Natural killer cell (primary cell): ENCODE data around the gene PPP1R3E. TPM values are rescaled to one million over a fixed set of nuclear protein-coding genes. Genes with fewer than 3 reads are reported as not detected.

Experiments
- ATAC-seq, 3 donors: fragments of 150-1000 bp in 2 of 3; fragments of 200-7000 bp in 1 of 3; cut with Tn5 transposase; 1 replicate in 1 of 3; 2 replicates in 2 of 3; pipeline ENCODE4 v1.10.0; 2021; ENCODE audit warnings: mild to moderate bottlenecking in 2 of 3, moderate library complexity in 2 of 3
- DNase-seq, 2 donors: peaks; one replicate each; pipeline versions ENCODE4 v3.0.0 to v3.0.0-alpha.2; 2013 to 2021; ENCODE audit warnings: mixed read lengths in 1 of 2
- H3K27ac ChIP-seq: one replicate; pipeline ENCODE4 v1.5.1; 2013; ENCODE audit warnings: mild to moderate bottlenecking, low read length
- H3K27me3 ChIP-seq: one replicate; pipeline ENCODE4 v1.6.1; 2013; ENCODE audit warnings: low read length; ENCODE audit not compliant: control insufficient read depth, insufficient read depth
- H3K36me3 ChIP-seq: one replicate; pipeline ENCODE4 v1.6.1; 2013; ENCODE audit warnings: low read length; ENCODE audit not compliant: control insufficient read depth, insufficient read depth
- H3K4me1 ChIP-seq: one replicate; pipeline ENCODE4 v1.6.1; 2013; ENCODE audit warnings: low read length; ENCODE audit not compliant: control insufficient read depth, insufficient read depth
- H3K4me3 ChIP-seq: one replicate; pipeline ENCODE4 v1.5.1; 2013; ENCODE audit warnings: low read length
- H3K9me3 ChIP-seq: one replicate; pipeline ENCODE4 v1.6.1; 2013; ENCODE audit warnings: low read length; ENCODE audit not compliant: control insufficient read depth, insufficient read depth
- H3K27ac Mint-ChIP-seq, 2 donors: one replicate each; pipeline ENCODE4 v1.8.0; 2022; ENCODE audit warnings: mild to moderate bottlenecking in 2 of 2, mixed read lengths in 2 of 2, moderate library complexity in 1 of 2
- H3K27me3 Mint-ChIP-seq, 2 donors: one replicate each; pipeline ENCODE4 v1.8.0; 2022; ENCODE audit warnings: low read depth in 2 of 2, mixed read lengths in 2 of 2
- H3K36me3 Mint-ChIP-seq: one replicate; pipeline ENCODE4 v1.8.0; 2022; ENCODE audit warnings: mixed read lengths
- H3K4me1 Mint-ChIP-seq, 2 donors: one replicate each; pipeline ENCODE4 v1.8.0; 2022; ENCODE audit warnings: mixed read lengths in 2 of 2
- H3K4me3 Mint-ChIP-seq: one replicate; pipeline ENCODE4 v1.8.0; 2022; ENCODE audit warnings: mild to moderate bottlenecking, moderate library complexity, mixed read lengths
- H3K9me3 Mint-ChIP-seq, 2 donors: one replicate each; pipeline ENCODE4 v1.8.0; 2022; ENCODE audit warnings: mixed read lengths in 2 of 2
- WGBS: methylation state at CpG from one replicate; pipeline ENCODE4 v1.1.7; 2013; ENCODE audit warnings: missing lambda C conversion rate; ENCODE audit not compliant: insufficient coverage; 5-methylcytosine and 5-hydroxymethylcytosine counted together
- intact Hi-C: fragments of 100-400 bp; cut with micrococcal nuclease; formaldehyde crosslinking; loops from one replicate; pipeline ENCODE4 v1.14.2; 2022
- total RNA-seq, 4 donors: library from RNA; stranded (reverse); fragments of 120-200 nt in 1 of 4; gene quantifications; one replicate each; pipeline versions ENCODE4 v1.2.3 to v1.2.4, GENCODE V29; 2013 to 2022
- TF ChIP-seq, protein P1 (sequence below): fragments of 200-600 bp; IDR thresholded peaks from one replicate; pipeline ENCODE4 v1.8.0; 2022; ENCODE audit warnings: antibody characterized with exemption

The PPP1R3E gene
- total RNA-seq, 3 donors from 2014 or later (not counting 1 experiment from before 2014, with no cell fraction given): 13.2 to 27.8 (median 25.1) TPM

DNA sequence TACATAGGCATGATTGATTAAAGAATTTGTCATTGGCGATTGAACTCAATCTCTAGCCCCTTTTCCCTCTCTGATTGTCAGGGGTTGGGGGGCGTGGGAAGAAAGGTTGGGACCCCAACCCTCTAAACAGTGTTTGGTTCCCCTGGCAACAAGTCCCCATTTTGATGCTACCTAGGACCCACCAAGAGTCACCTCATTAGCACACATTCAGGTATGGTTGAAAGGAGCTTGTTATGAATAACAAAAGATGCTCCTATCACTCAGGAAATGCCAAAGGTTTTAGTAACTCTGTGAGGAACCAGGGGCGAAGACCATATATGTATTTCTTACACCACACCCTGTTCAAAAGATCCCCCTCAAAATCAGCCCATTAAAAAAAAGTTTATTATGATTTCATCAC lies 50.7 kb downstream of the PPP1R3E start:
- H3K9me3 Mint-ChIP-seq: no peaks in the 10 kb centered on the region
- no peaks in the 10 kb centered on the region for H3K4me1 Mint-ChIP-seq
- TF ChIP-seq, protein P1, sequence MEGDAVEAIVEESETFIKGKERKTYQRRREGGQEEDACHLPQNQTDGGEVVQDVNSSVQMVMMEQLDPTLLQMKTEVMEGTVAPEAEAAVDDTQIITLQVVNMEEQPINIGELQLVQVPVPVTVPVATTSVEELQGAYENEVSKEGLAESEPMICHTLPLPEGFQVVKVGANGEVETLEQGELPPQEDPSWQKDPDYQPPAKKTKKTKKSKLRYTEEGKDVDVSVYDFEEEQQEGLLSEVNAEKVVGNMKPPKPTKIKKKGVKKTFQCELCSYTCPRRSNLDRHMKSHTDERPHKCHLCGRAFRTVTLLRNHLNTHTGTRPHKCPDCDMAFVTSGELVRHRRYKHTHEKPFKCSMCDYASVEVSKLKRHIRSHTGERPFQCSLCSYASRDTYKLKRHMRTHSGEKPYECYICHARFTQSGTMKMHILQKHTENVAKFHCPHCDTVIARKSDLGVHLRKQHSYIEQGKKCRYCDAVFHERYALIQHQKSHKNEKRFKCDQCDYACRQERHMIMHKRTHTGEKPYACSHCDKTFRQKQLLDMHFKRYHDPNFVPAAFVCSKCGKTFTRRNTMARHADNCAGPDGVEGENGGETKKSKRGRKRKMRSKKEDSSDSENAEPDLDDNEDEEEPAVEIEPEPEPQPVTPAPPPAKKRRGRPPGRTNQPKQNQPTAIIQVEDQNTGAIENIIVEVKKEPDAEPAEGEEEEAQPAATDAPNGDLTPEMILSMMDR: no peak
- no peak for DNase-seq
- intact Hi-C loops: no loop called here
- no peaks in the 10 kb centered on the region for H3K4me1 ChIP-seq
- peaks cover 8 to 25% of the 10 kb centered on the region in 2 donors for H3K27me3 Mint-ChIP-seq
- no peak overlapping the region for H3K4me3 Mint-ChIP-seq
- no peaks in the 10 kb centered on the region for H3K36me3 Mint-ChIP-seq
- no peak overlapping the region for H3K27ac Mint-ChIP-seq
- 40% methylated on average over 1 of the region's 3 CpGs for WGBS
- no peak for ATAC-seq
- no peaks in the 10 kb centered on the region for H3K27me3 ChIP-seq
- H3K4me3 ChIP-seq: no peak overlapping the region
- no peaks in the 10 kb centered on the region for H3K36me3 ChIP-seq
- no peak overlapping the region for H3K27ac ChIP-seq
- H3K9me3 ChIP-seq: no peaks in the 10 kb centered on the region

DNA sequence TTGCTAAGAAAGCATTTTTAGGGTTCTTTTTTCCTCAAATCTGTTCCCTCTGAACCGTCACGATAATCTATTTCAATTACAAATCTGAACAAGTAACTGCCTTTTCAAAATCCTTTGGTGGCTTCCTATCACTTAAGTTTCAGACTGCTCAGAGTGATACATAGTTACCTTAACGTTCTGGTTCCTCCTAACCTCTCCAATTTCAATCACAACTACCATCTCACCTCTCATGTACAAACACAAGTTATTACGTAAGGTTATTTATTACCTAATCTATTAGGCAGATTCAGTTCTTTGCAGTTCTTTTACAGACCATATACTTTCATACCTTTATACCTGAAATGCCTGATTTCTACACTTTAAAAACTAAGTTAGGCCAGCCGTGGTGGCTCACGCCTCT lies 52.8 kb downstream of the PPP1R3E start:
- H3K4me3 ChIP-seq: no peak overlapping the region
- no peaks in the 10 kb centered on the region for H3K9me3 ChIP-seq
- TF ChIP-seq, protein P1: no peak
- Mint-ChIP-seq H3K27me3 (peaks cover 8 to 25% of the 10 kb centered on the region in 2 donors), H3K9me3 (no peaks in the 10 kb centered on the region), H3K4me3 (no peak overlapping the region), H3K27ac (no peak overlapping the region), H3K36me3 (no peaks in the 10 kb centered on the region), H3K4me1 (no peaks in the 10 kb centered on the region)
- no peaks in the 10 kb centered on the region for H3K27me3 ChIP-seq
- no peak for ATAC-seq
- intact Hi-C loops: no loop called here
- no peak for DNase-seq
- no peak overlapping the region for H3K27ac ChIP-seq
- no peaks in the 10 kb centered on the region for H3K36me3 ChIP-seq
- H3K4me1 ChIP-seq: no peaks in the 10 kb centered on the region
- WGBS: 91% methylated on average over 6 of the region's 6 CpGs

DNA sequence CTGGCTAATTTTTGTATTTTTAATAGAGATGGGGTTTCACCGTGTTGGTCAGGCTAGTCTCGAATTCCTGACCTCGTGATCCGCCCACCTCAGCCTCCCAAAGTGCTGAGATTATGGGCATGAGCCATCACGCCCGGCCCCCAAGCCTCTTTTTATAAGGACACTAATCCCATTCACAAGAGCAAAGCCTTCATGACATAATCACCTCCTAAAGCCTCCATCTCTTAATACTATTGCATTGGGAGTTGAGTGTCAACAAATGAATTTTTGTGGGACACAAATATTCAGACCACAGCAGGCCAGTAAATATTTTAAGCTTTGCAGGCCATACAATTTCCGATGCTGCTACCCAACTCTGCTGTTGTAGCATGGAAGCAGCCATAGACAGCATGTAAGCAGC lies 54.1 kb downstream of the PPP1R3E start:
- no peak for ATAC-seq
- Histone ChIP-seq H3K9me3 (no peaks in the 10 kb centered on the region), H3K4me3 (no peak overlapping the region), H3K27ac (no peak overlapping the region), H3K27me3 (no peaks in the 10 kb centered on the region), H3K36me3 (no peaks in the 10 kb centered on the region), H3K4me1 (no peaks in the 10 kb centered on the region)
- Mint-ChIP-seq H3K27me3 (peaks cover 8 to 22% of the 10 kb centered on the region in 2 donors), H3K27ac (no peak overlapping the region), H3K9me3 (no peaks in the 10 kb centered on the region), H3K36me3 (no peaks in the 10 kb centered on the region), H3K4me3 (no peak overlapping the region), H3K4me1 (no peaks in the 10 kb centered on the region)
- WGBS: 92% methylated on average over 7 of the region's 7 CpGs
- no peak for DNase-seq
- TF ChIP-seq, protein P1: no peak
- intact Hi-C loops: no loop called here

Other genes with a start within 250 kb of the PPP1R3E start
- gene CDH24, start 245.3 kb downstream of the PPP1R3E start, total RNA-seq: 1 to 10 TPM; 1.9 to 4.9 (median 2.8) TPM
- 100 to 1,000 TPM; 321 to 395 (median 347) TPM for gene ACIN1, start 207.7 kb downstream of the PPP1R3E start, total RNA-seq
- gene C14orf119, start 207.4 kb downstream of the PPP1R3E start, total RNA-seq: 10 to 100 TPM; 10.6 to 19.0 (median 14.7) TPM
- gene CIROP, start 197.9 kb downstream of the PPP1R3E start, total RNA-seq: not detected
- not detected for gene CEBPE, start 183.6 kb downstream of the PPP1R3E start, total RNA-seq
- gene SLC7A8, start 119.2 kb downstream of the PPP1R3E start, total RNA-seq: 1 to 10 TPM in 2 of 3 donors, under 1 TPM in 1; 0.42 to 1.2 (median 1.0) TPM
- not detected for gene RNF212B, start 64.9 kb downstream of the PPP1R3E start, total RNA-seq
- gene HOMEZ, start 16.7 kb downstream of the PPP1R3E start, total RNA-seq: 10 to 100 TPM in 1 of 3 donors, 1 to 10 TPM in 2; 5.1 to 10.1 (median 7.0) TPM
- gene BCL2L2, start 4.0 kb upstream of the PPP1R3E start, total RNA-seq: 10 to 100 TPM; 13.8 to 25.3 (median 14.4) TPM
- gene PABPN1, start 18.6 kb upstream of the PPP1R3E start, total RNA-seq: 100 to 1,000 TPM; 226 to 261 (median 238) TPM
- under 1 TPM in 2 of 3 donors, not detected in 1; 0.28 to 1.00 TPM for gene SLC22A17, start 50.0 kb upstream of the PPP1R3E start, total RNA-seq
- not detected for gene EFS, start 62.3 kb upstream of the PPP1R3E start, total RNA-seq
- gene IL25, start 70.0 kb upstream of the PPP1R3E start, total RNA-seq: not detected
- gene CMTM5, start 74.2 kb upstream of the PPP1R3E start, total RNA-seq: 1 to 10 TPM in 2 of 3 donors, not detected in 1; 2.9 to 4.5 TPM
- gene MYH6, start 105.4 kb upstream of the PPP1R3E start, total RNA-seq: not detected
- gene MYH7, start 132.8 kb upstream of the PPP1R3E start, total RNA-seq: not detected
- gene NGDN, start 166.8 kb upstream of the PPP1R3E start, total RNA-seq: 100 to 1,000 TPM; 110 to 136 (median 126) TPM
- gene ZFHX2, start 248.9 kb upstream of the PPP1R3E start, total RNA-seq: under 1 TPM; 0.07 to 0.72 (median 0.45) TPM